AG09309 (cell line): ENCODE results near the gene DDX60.

Experiments
- DNase-seq: peaks from one replicate; pipeline ENCODE4 v3.0.0-alpha.2; 2010; ENCODE audit warnings: low read depth
- H3K4me3 ChIP-seq: 2 replicates; pipeline ENCODE4 v1.5.1; 2011; ENCODE audit warnings: mild to moderate bottlenecking, low read depth, low read length, moderate library complexity; ENCODE audit not compliant: control insufficient read depth
- TF ChIP-seq, protein P1 (sequence below): IDR thresholded peaks from 2 replicates; pipeline ENCODE4 v1.5.1; 2011; ENCODE audit warnings: mild to moderate bottlenecking, low read depth, low read length, inconsistent platforms; ENCODE audit not compliant: insufficient read depth, control insufficient read depth; ENCODE audit errors: missing control alignments

The DDX60 gene

DNA sequence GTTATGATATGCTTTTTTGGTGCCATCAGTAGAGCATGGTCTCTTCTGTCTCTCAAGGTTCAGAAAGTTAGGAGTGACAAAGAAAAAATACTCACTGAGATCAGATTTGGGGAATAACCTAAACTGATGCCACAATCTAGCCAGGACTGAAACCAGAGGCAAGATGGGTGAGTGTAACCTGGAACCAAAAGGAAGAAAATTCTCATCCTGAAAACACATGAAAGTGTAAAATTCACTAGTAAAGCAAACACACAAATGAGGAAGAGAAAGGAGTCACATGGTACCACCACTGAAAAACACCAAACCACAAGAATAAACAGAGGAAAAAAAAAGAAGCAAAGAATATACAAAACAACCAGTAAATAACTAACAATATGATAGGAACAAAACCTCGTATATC is 129.8 kb downstream of the DDX60 start:
- no peak overlapping the region for H3K4me3 ChIP-seq
- no peak for DNase-seq
- TF ChIP-seq, protein P1, sequence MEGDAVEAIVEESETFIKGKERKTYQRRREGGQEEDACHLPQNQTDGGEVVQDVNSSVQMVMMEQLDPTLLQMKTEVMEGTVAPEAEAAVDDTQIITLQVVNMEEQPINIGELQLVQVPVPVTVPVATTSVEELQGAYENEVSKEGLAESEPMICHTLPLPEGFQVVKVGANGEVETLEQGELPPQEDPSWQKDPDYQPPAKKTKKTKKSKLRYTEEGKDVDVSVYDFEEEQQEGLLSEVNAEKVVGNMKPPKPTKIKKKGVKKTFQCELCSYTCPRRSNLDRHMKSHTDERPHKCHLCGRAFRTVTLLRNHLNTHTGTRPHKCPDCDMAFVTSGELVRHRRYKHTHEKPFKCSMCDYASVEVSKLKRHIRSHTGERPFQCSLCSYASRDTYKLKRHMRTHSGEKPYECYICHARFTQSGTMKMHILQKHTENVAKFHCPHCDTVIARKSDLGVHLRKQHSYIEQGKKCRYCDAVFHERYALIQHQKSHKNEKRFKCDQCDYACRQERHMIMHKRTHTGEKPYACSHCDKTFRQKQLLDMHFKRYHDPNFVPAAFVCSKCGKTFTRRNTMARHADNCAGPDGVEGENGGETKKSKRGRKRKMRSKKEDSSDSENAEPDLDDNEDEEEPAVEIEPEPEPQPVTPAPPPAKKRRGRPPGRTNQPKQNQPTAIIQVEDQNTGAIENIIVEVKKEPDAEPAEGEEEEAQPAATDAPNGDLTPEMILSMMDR = no peak

GRCh38 chr4:168183717-168184571 is 134.6 kb downstream of the DDX60 start:
- TF ChIP-seq, protein P1 = peak; percentile 61
- H3K4me3 ChIP-seq = no peak overlapping the region
- DNase-seq = peak; percentile 4

DNA sequence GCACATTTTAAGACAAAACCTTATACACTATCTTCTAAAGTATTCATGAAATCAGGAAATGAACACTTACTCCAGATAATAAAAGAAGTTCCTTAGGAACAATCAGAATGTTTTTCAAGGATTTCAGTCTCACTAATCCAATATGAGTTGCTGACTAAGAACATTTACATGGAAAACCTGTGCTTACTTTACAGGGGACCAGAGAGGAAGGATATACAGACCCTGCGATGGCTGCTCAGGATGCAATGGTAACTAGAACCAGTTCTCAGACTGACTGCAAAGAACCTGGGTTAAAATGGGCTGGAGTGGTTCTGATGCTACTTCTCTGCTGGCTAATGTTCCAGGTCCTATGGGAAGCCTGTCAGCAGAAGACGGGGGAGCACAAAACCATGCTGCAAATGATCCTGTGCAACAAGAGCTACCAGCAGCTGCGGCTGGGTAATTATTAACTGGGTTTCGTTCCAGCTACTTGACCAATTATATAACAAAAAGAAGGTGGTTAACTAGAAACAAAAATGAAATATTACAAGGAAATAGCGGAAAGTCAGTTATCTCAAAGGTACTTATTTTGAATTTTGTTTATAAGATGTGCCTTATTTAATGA is 140.9 kb downstream of the DDX60 start:
- no peak for DNase-seq
- TF ChIP-seq, protein P1 = no peak

GRCh38 chr4:168174308-168174707 is 144.2 kb downstream of the DDX60 start:
- TF ChIP-seq, protein P1 = no peak
- H3K4me3 ChIP-seq = no peak overlapping the region
- DNase-seq = no peak

More for the DNA sequence above, 140.9 kb downstream of the DDX60 start:
- no peak overlapping the region for H3K4me3 ChIP-seq

- DNase-seq = no peak
- TF ChIP-seq, protein P1 = no peak
- no peak overlapping the region for H3K4me3 ChIP-seq
Measured at GRCh38 chr4:168167714-168168284, 150.8 kb downstream of the DDX60 start.
